HUES48 (cell line): ENCODE data around the gene MCEMP1.

ENCODE experiments used
- H3K27ac ChIP-seq: one replicate; pipeline ENCODE4 v1.7.0; 2013; ENCODE audit warnings: low read depth, low read length, inconsistent platforms
- H3K27me3 ChIP-seq: 2 replicates; pipeline ENCODE4 v1.6.1; 2013; ENCODE audit warnings: mild to moderate bottlenecking, low read length; ENCODE audit not compliant: control insufficient read depth, insufficient read depth
- H3K36me3 ChIP-seq: 2 replicates; pipeline ENCODE4 v1.6.1; 2013; ENCODE audit warnings: low read length; ENCODE audit not compliant: control insufficient read depth, insufficient read depth
- H3K4me1 ChIP-seq: 2 replicates; pipeline ENCODE4 v1.6.1; 2013; ENCODE audit warnings: mild to moderate bottlenecking, low read length; ENCODE audit not compliant: control insufficient read depth, insufficient read depth
- H3K4me3 ChIP-seq: 2 replicates; pipeline ENCODE4 v1.5.1; 2013; ENCODE audit warnings: mild to moderate bottlenecking, low read depth, low read length
- H3K9ac ChIP-seq: 2 replicates; pipeline ENCODE4 v1.6.1; 2013; ENCODE audit warnings: mild to moderate bottlenecking, low read depth, low read length, moderate library complexity
- H3K9me3 ChIP-seq: 2 replicates; pipeline ENCODE4 v1.6.1; 2013; ENCODE audit warnings: low read length; ENCODE audit not compliant: control insufficient read depth, insufficient read depth

The MCEMP1 gene

GRCh38 chr19:7699417-7700401 lies 22.8 kb downstream of the MCEMP1 start:
- Histone ChIP-seq H3K9me3 (no peaks in the 10 kb centered on the region), H3K27me3 (no peaks in the 10 kb centered on the region), H3K4me1 (peaks cover 2% of the 10 kb centered on the region; the same call in 1 of the 2 replicates), H3K36me3 (no peaks in the 10 kb centered on the region), H3K27ac (no peak overlapping the region), H3K9ac (no peak overlapping the region), H3K4me3 (no peak overlapping the region)

GRCh38 chr19:7701049-7701653 lies 24.3 kb downstream of the MCEMP1 start:
- no peak overlapping the region for H3K4me3 ChIP-seq
- H3K4me1 ChIP-seq = peaks cover 2% of the 10 kb centered on the region; the same call in 1 of the 2 replicates
- H3K27me3 ChIP-seq = no peaks in the 10 kb centered on the region
- H3K27ac ChIP-seq = no peak overlapping the region
- H3K9me3 ChIP-seq = no peaks in the 10 kb centered on the region
- H3K36me3 ChIP-seq = no peaks in the 10 kb centered on the region
- no peak overlapping the region for H3K9ac ChIP-seq

GRCh38 chr19:7701654-7702457 lies 25.0 kb downstream of the MCEMP1 start, which contains the start of gene FCER2:
Gene FCER2 (minus strand): TSS chr19:7702131. CDS start chr19:7699760, 2,371 bp downstream.
- no peak within 1 kb of the TSS for H3K27ac ChIP-seq

GRCh38 chr19:7703332-7703731 lies 26.4 kb downstream of the MCEMP1 start:
- no peak overlapping the region for H3K9ac ChIP-seq

More at GRCh38 chr19:7701654-7702457, 25.0 kb downstream of the MCEMP1 start, which contains the start of gene FCER2:
- H3K27me3 ChIP-seq = no peaks in the 10 kb centered on the region
- H3K4me1 ChIP-seq = peaks cover 2% of the 10 kb centered on the region; the same call in 1 of the 2 replicates
- no peak within 1 kb of the TSS for H3K4me3 ChIP-seq
- no peaks in the 10 kb centered on the region for H3K9me3 ChIP-seq
- no peak within 1 kb of the TSS for H3K9ac ChIP-seq
- H3K36me3 ChIP-seq = no peaks in the 10 kb centered on the region

DNA sequence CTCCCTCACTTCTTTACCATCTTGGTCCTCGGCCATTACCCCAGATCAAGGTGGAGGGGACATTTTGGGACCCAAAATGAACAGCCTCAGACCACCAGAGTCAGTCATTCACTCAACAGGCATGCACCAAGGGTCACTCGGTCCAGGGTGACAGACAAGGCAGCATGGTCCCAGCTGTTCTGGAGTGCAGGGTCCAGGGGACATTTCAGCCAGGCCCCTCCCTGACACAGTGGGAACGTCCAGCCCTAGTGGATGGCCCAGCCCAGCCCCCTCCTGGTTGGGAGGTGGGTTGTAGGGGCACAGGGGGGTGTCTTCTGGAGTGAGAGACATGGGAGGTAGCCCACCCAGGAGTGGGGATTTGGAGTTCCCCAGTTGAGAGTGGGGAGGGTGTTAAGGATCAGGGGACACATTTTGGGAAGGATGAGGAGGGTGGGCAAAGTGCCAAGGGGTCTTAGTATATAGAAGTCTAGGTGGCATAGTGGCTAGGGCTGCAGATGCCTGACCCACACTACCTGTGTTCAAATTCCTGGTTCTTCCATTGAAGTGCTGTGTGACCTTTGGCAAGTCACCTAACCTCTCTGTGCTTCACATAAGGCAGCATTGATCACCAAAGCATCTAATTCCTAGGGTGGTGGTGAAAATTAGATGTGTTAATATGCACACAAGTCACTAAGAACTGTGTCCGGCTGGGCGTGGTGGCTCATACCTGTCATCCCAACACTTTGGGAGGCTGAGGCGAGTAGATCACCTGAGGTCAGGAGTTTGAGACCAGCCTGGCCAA lies 27.6 kb downstream of the MCEMP1 start:
- H3K36me3 ChIP-seq = no peaks in the 10 kb centered on the region
- H3K9me3 ChIP-seq = no peaks in the 10 kb centered on the region
- no peak overlapping the region for H3K27ac ChIP-seq
- no peaks in the 10 kb centered on the region for H3K27me3 ChIP-seq
- no peaks in the 10 kb centered on the region for H3K4me1 ChIP-seq
- no peak overlapping the region for H3K9ac ChIP-seq
- no peak overlapping the region for H3K4me3 ChIP-seq

More at GRCh38 chr19:7703332-7703731, 26.4 kb downstream of the MCEMP1 start:
- no peaks in the 10 kb centered on the region for H3K36me3 ChIP-seq
- no peaks in the 10 kb centered on the region for H3K27me3 ChIP-seq
- peaks cover 2% of the 10 kb centered on the region; the same call in 1 of the 2 replicates for H3K4me1 ChIP-seq
- no peak overlapping the region for H3K4me3 ChIP-seq
- no peak overlapping the region for H3K27ac ChIP-seq
- H3K9me3 ChIP-seq = no peaks in the 10 kb centered on the region

DNA sequence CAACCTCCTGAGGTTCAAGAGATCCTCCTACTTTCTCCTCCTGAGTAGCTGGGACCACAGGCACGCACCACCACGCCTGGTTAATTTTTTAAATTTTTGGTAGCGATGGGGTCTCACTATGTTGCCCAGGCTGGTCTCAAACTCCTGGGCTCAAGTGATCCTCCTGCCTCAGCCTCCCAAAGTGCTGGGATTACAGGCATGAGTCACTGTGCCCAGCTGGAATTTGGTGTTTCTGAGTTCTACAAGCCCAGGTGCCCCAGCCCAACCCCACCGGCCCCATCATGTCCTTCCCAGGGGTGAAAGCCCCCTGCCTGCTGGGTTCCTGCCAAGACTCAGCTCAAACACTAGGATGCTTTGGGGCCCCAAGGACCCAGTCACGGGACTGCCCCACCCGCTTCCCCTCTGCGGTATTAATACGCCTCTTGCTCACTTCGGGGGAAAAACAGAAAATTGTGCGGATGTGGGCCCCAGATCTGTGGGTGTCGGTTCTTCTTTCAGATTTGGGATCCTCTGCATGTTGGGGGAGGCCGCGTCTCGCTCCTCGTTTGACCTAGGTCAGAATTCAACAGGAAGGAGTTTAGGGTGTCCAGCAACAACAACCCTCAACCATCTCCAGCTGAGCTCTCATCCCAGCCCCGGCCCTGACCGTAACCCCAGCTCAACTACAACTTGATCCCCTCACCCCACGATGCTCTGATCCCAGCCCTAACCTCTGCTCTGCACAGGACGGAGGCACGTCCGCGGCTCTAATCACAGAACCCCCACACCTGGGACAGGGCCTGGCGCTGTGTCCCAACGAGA lies 28.7 kb downstream of the MCEMP1 start:
- no peaks in the 10 kb centered on the region for H3K4me1 ChIP-seq
- H3K9me3 ChIP-seq = no peaks in the 10 kb centered on the region
- H3K27me3 ChIP-seq = no peaks in the 10 kb centered on the region
- no peaks in the 10 kb centered on the region for H3K36me3 ChIP-seq
- H3K4me3 ChIP-seq = no peak overlapping the region
- H3K27ac ChIP-seq = no peak overlapping the region
- H3K9ac ChIP-seq = no peak overlapping the region

DNA sequence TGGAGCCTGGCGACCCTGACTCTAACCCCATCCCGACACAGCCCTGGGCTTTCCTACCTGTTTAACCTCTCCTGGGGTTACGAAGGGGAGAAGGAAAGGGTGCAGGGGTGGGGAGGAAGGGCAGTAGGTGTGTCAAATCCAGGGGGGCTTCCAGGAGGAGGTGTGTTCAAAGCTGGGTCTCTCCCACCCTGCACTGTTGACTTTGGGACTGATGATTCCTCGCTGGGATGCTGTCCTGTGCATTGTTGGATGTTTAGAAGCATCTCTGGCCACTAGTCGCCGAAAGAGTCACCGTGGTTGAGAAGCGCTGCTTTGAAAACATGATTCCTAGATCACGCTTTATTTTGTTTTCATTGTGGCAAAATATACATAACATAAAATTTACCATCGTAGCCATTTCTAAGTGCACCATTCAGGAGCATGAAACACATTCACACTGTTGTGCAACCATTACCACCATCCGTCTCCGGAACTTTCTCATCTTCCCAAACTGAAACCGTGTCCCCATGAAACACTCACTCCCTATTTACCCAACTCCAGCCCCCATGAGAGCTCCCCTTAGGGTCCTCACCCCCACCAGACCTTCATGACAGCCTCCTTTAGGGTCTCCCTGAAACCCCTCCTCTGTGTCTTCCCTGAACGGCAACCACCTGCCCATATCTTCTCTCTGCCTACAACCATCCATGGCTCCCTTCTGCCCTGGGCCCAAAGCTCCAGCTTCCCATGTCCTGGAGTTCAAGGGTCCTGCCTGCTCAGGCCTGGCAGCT lies 29.5 kb downstream of the MCEMP1 start:
- Histone ChIP-seq H3K27ac (no peak overlapping the region), H3K9ac (no peak overlapping the region), H3K4me3 (no peak overlapping the region), H3K9me3 (no peaks in the 10 kb centered on the region), H3K27me3 (no peaks in the 10 kb centered on the region), H3K36me3 (no peaks in the 10 kb centered on the region), H3K4me1 (no peaks in the 10 kb centered on the region)

DNA sequence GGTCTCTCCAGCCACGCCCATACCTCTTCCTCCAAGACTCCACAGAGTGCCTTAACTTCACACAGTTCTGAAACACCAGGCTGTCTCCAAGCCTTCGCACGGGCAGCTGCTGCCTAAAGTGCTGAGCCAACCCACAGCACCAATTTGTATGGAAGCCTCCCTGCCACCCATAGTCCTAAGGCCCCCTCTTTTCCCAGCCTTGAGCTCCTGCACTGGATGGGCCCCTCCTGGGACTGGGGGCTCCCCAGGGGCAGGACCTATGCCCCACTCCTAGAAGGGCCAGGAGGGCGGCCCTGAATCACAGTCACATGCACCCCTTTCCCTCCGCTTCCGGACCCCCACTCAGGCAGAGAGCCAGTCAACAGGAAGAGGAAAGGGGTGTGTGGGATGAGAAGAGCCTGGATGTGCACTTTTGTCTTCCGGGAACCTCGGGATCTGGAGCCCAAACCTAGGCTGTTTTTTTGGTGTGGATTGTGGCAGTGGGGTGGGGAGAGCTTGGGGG lies 30.1 kb downstream of the MCEMP1 start:
- Histone ChIP-seq H3K9ac (no peak overlapping the region), H3K27me3 (no peaks in the 10 kb centered on the region), H3K4me3 (no peak overlapping the region), H3K9me3 (no peaks in the 10 kb centered on the region), H3K36me3 (no peaks in the 10 kb centered on the region), H3K27ac (no peak overlapping the region), H3K4me1 (no peaks in the 10 kb centered on the region)

GRCh38 chr19:7709932-7710460 lies 33.1 kb downstream of the MCEMP1 start:
- H3K27ac ChIP-seq = no peak overlapping the region
- no peak overlapping the region for H3K9ac ChIP-seq
- H3K9me3 ChIP-seq = no peaks in the 10 kb centered on the region
- H3K27me3 ChIP-seq = no peaks in the 10 kb centered on the region
- H3K36me3 ChIP-seq = no peaks in the 10 kb centered on the region
- H3K4me1 ChIP-seq = no peaks in the 10 kb centered on the region
- H3K4me3 ChIP-seq = no peak overlapping the region
